ENCODE measurements around the gene PLB1.

Gene PLB1

DNA sequence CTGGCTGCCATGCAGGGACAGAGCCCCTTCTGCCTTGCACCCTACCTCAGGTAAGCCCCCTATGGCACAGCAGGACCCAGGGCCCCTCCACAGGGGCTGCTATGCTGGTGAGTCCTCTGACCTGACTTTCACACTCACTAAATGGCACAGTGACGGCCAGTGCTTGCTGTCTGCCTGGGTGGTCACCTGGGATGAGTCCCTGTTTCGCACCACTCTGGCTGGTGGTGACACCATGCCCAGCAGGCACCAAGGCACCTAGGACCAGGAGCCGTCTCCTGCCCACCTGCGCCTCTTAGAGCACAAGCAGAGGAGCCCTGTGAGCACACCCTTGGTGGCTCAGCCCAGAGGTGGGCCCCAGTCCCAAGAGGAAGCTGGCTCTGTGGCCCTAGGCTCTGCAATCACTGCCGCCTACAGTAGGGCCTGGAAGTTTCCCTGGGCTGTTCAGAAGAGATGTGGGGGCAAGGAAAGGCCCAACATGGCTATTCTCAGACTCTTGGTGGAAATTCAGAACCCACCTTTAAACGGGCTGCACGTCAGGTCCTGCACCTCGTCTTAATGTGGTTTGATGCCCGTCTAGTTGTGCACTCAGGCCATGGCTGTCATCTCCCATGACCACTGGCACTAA lies 96.0 kb downstream of the PLB1 start:
- no peak overlapping the region for H3K9ac ChIP-seq
- no peak overlapping the region for H2AFZ ChIP-seq
- no peak overlapping the region for H3K27ac ChIP-seq
- H3K36me3 ChIP-seq (ENCODE audit: control insufficient read depth, insufficient read depth, low read length), result no peaks in the 10 kb centered on the region
- no peak overlapping the region for H3K4me2 ChIP-seq (ENCODE audit: low read length)
- peaks cover 11% of the 10 kb centered on the region for H3K4me1 ChIP-seq
- no peaks in the 10 kb centered on the region for H3K79me2 ChIP-seq
- TF ChIP-seq, protein P1, sequence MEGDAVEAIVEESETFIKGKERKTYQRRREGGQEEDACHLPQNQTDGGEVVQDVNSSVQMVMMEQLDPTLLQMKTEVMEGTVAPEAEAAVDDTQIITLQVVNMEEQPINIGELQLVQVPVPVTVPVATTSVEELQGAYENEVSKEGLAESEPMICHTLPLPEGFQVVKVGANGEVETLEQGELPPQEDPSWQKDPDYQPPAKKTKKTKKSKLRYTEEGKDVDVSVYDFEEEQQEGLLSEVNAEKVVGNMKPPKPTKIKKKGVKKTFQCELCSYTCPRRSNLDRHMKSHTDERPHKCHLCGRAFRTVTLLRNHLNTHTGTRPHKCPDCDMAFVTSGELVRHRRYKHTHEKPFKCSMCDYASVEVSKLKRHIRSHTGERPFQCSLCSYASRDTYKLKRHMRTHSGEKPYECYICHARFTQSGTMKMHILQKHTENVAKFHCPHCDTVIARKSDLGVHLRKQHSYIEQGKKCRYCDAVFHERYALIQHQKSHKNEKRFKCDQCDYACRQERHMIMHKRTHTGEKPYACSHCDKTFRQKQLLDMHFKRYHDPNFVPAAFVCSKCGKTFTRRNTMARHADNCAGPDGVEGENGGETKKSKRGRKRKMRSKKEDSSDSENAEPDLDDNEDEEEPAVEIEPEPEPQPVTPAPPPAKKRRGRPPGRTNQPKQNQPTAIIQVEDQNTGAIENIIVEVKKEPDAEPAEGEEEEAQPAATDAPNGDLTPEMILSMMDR (IDR thresholded peaks at IDR 0.05), result no peak
- no peaks in the 10 kb centered on the region for H3K9me3 ChIP-seq (ENCODE audit: control insufficient read depth, low read length)
- no peak overlapping the region for H3K4me3 ChIP-seq (ENCODE audit: low read depth, low read length)
- no peaks in the 10 kb centered on the region for H3K27me3 ChIP-seq (ENCODE audit: control insufficient read depth, insufficient read depth, low read length)

GRCh38 chr2:28592481-28592880 lies 96.6 kb downstream of the PLB1 start:
- Histone ChIP-seq H3K9ac (no peak overlapping the region), H3K79me2 (no peaks in the 10 kb centered on the region), H3K4me2 (ENCODE audit: low read length) (no peak overlapping the region), H3K4me3 (ENCODE audit: low read depth, low read length) (no peak overlapping the region), H3K9me3 (ENCODE audit: control insufficient read depth, low read length) (no peaks in the 10 kb centered on the region), H3K27ac (no peak overlapping the region), H2AFZ (no peak overlapping the region), H3K4me1 (peaks cover 11% of the 10 kb centered on the region), H3K36me3 (ENCODE audit: control insufficient read depth, insufficient read depth, low read length) (no peaks in the 10 kb centered on the region), H3K27me3 (ENCODE audit: control insufficient read depth, insufficient read depth, low read length) (no peaks in the 10 kb centered on the region)
- TF ChIP-seq, protein P1 (IDR thresholded peaks at IDR 0.05), result no peak

DNA sequence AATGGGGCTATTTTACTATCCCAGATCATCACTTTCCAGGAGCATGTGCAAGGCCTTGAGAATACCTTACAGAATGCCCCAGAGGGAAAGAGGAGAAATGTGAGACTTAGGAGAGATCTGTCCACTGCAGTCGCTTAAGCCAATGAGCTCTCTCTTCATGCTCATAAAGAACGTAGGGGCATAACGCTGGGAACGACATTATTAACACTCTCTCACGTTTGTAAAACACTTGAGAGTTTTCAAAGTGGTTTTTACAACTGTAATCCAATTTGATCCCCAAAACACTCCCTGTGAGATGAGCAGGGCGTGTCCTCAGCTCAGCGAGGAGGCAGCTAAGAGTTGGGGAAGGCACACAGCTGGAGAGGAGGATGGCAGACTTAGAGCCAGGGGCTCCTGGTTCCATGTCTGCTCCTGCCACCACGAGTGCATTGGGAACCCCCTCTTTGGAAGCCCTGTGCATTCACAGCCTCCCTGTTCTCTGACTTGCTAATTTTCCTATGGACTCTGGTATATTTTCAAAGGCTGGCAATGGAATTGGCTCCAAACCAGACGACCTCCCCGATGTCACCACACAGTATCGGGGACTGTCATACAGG lies 97.4 kb downstream of the PLB1 start:
- Histone ChIP-seq H3K9me3 (ENCODE audit: control insufficient read depth, low read length) (no peaks in the 10 kb centered on the region), H3K79me2 (no peaks in the 10 kb centered on the region), H3K9ac (no peak overlapping the region), H3K4me3 (ENCODE audit: low read depth, low read length) (no peak overlapping the region), H3K27me3 (ENCODE audit: control insufficient read depth, insufficient read depth, low read length) (no peaks in the 10 kb centered on the region), H3K4me1 (peaks cover 11% of the 10 kb centered on the region), H3K36me3 (ENCODE audit: control insufficient read depth, insufficient read depth, low read length) (no peaks in the 10 kb centered on the region), H3K27ac (no peak overlapping the region), H3K4me2 (ENCODE audit: low read length) (no peak overlapping the region), H2AFZ (no peak overlapping the region)
- TF ChIP-seq, protein P1 (IDR thresholded peaks at IDR 0.05), result no peak

DNA sequence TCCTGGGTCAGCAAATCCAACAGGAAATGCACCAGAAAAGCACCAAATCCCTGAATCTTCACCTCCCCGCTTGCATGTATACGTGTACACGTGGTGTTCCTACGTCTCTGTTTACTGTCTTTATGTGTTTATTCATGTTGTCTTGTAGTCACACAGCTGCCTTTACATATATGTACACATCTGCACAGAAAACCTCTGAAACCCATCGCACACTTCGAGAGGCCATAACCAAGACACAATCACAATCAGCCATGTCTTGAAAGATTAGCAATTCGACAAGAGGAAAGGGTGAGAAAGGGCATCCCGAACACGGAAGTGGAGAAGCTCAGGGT lies 98.1 kb downstream of the PLB1 start:
- no peaks in the 10 kb centered on the region for H3K27me3 ChIP-seq (ENCODE audit: control insufficient read depth, insufficient read depth, low read length)
- TF ChIP-seq, protein P1 (IDR thresholded peaks at IDR 0.05), result no peak
- H2AFZ ChIP-seq, result peak overlapping the region; percentile 87
- no peak overlapping the region for H3K9ac ChIP-seq
- no peaks in the 10 kb centered on the region for H3K9me3 ChIP-seq (ENCODE audit: control insufficient read depth, low read length)
- H3K4me2 ChIP-seq (ENCODE audit: low read length), result peak overlapping the region; percentile 54
- H3K4me1 ChIP-seq, result peaks cover 11% of the 10 kb centered on the region
- no peak overlapping the region for H3K27ac ChIP-seq
- peak overlapping the region; percentile 10 for H3K4me3 ChIP-seq (ENCODE audit: low read depth, low read length)
- no peaks in the 10 kb centered on the region for H3K36me3 ChIP-seq (ENCODE audit: control insufficient read depth, insufficient read depth, low read length)
- H3K79me2 ChIP-seq, result no peaks in the 10 kb centered on the region

Data from parathyroid adenoma (tissue), 2 donors.